Measurements from ENCODE around the gene FAR2. TPM values are rescaled to one million over a fixed set of nuclear protein-coding genes. Genes with fewer than 3 reads are reported as not detected.
"Not testable (repeated sequence)": the region's sequence is repeated elsewhere in the genome, so short reads cannot be mapped to it uniquely, and the experiment has no call there.

FAR2 gene
- polyA plus RNA-seq, 1 of the 3 experiments (the other 2 are of a cell fraction) = 7.4 TPM

GRCh38 chr12:29170478-29171084, 21.5 kb downstream of the FAR2 start:
- H3K27me3 ChIP-seq (ENCODE audit: insufficient read depth); H3K9me3 ChIP-seq; CTCF ChIA-PET; POLR2A ChIA-PET; H3K4me2 ChIP-seq; H3F3A ChIP-seq (replicated peaks; ENCODE audit: insufficient read depth); H3K27ac ChIP-seq (ENCODE audit: low read depth in 2 of 2, low read length in 1 of 2); H3K36me3 ChIP-seq (replicated peaks in 1 of 2; ENCODE audit: control insufficient read depth in 1 of 2, insufficient read depth in 2 of 2, low read length in 1 of 2); H3K9ac ChIP-seq; H3K9me2 ChIP-seq; H3K4me1 ChIP-seq (ENCODE audit: control insufficient read depth in 1 of 2, insufficient read depth in 2 of 2, low read depth in 1 of 2, low read length in 1 of 2); H3K4me3 ChIP-seq (ENCODE audit: low read depth in 2 of 2, low read length in 1 of 2); H4K20me1 ChIP-seq (ENCODE audit: insufficient read depth); H2AFZ ChIP-seq (ENCODE audit: low read depth); DNase-seq; H3K79me2 ChIP-seq (ENCODE audit: insufficient read depth): not testable (repeated sequence)
- WGBS (ENCODE audit: low lambda C conversion rate) = 75% methylated on average over 5 of the region's 5 CpGs

DNA sequence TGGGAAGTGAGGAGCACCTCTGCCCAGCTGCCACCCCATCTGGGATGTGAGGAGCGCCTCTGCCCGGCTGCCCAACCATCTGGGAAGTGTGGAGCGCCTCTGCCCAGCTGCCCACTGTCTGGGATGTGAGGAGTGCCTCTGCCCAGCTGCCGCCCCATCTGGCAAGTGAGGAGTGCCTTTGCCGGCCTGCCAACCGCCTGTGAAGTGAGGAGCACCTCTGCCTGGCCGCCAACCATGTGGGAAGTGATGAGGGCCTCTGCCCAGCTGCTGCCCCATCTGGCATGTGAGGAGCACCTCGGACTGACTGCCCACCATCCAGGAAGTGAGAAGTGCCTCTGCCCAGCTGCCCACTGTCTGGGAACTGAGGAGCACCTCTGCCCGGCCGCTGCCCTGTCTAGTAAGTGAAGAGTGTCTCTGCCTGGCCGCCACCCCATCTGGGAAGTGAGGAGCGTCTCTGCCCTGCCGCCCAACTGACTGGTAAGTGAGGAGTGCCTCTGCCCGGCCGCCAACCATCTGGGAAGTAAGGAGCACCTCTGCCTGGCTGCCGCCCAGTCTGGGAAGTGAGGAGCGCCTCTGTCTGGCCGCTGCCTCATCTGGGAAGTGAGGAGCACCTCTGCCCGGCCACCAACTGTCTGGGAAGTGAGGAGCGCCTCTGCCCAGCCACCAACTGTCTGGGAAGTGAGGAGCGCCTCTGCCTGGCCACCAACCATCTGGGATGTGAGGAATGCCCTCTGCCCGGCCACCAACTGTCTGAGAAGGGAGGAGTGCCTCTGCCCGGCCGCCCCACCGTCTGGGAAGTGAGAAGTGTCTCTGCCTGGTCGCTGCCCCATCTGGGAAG, 22.6 kb downstream of the FAR2 start:
- no peak overlapping the region for H3K27ac ChIP-seq (ENCODE audit: low read depth in 2 of 2, low read length in 1 of 2)
- no peaks in the 10 kb centered on the region for H3K9me2 ChIP-seq
- no peaks in the 10 kb centered on the region for H3K36me3 ChIP-seq (replicated peaks in 1 of 2; ENCODE audit: control insufficient read depth in 1 of 2, insufficient read depth in 2 of 2, low read length in 1 of 2)
- H3K4me3 ChIP-seq (ENCODE audit: low read depth in 2 of 2, low read length in 1 of 2) = no peak overlapping the region
- TF ChIP-seq, protein P1, sequence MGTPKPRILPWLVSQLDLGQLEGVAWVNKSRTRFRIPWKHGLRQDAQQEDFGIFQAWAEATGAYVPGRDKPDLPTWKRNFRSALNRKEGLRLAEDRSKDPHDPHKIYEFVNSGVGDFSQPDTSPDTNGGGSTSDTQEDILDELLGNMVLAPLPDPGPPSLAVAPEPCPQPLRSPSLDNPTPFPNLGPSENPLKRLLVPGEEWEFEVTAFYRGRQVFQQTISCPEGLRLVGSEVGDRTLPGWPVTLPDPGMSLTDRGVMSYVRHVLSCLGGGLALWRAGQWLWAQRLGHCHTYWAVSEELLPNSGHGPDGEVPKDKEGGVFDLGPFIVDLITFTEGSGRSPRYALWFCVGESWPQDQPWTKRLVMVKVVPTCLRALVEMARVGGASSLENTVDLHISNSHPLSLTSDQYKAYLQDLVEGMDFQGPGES (IDR thresholded peaks at IDR 0.05; ENCODE audit: low read depth, low read length) = no peak
- TF ChIP-seq EP300 (IDR thresholded peaks at IDR 0.05; ENCODE audit: borderline replicate concordance in 1 of 2, low read depth in 1 of 2, low read length in 1 of 2) = no peak
- TF ChIP-seq RCOR1 (IDR thresholded peaks at IDR 0.05; ENCODE audit: low read length) = no peak
- no peak for TF ChIP-seq GATA2 (CRISPR knock-in tag; IDR thresholded peaks at IDR 0.05)
- TF ChIP-seq FOXJ3 (CRISPR knock-in tag; IDR thresholded peaks at IDR 0.05) = no peak
- TF ChIP-seq CHD2 (IDR thresholded peaks at IDR 0.05; ENCODE audit: low read length, partially characterized antibody) = no peak
- TF ChIP-seq MEF2A (IDR thresholded peaks at IDR 0.05; ENCODE audit: borderline replicate concordance, low read depth) = no peak
- no peak for TF ChIP-seq POLR2AphosphoS5 (IDR thresholded peaks at IDR 0.05; ENCODE audit: low read depth, low read length)
- TF ChIP-seq YY1 (IDR thresholded peaks at IDR 0.05; ENCODE audit: low read depth) = no peak
- DNase-seq = no peak
- no peaks in the 10 kb centered on the region for H3K9me3 ChIP-seq
- no peaks in the 10 kb centered on the region for H3K79me2 ChIP-seq (ENCODE audit: insufficient read depth)
- H3K4me1 ChIP-seq (ENCODE audit: control insufficient read depth in 1 of 2, insufficient read depth in 2 of 2, low read depth in 1 of 2, low read length in 1 of 2) = no peaks in the 10 kb centered on the region; a peak in 2 of 4 replicates
- no peaks in the 10 kb centered on the region for H3F3A ChIP-seq (replicated peaks; ENCODE audit: insufficient read depth)
- H3K9ac ChIP-seq = no peak overlapping the region
- no peaks in the 10 kb centered on the region for H4K20me1 ChIP-seq (ENCODE audit: insufficient read depth)
- H3K27me3 ChIP-seq (ENCODE audit: insufficient read depth) = no peaks in the 10 kb centered on the region
- H3K4me2 ChIP-seq = no peak overlapping the region
- no peak overlapping the region for H2AFZ ChIP-seq (ENCODE audit: low read depth)
- POLR2A ChIA-PET = no interaction called here
- 69% methylated on average over 15 of the region's 26 CpGs for WGBS (ENCODE audit: low lambda C conversion rate)
- CTCF ChIA-PET = no interaction called here

GRCh38 chr12:29176941-29177340, 27.9 kb downstream of the FAR2 start:
- ChIA-PET CTCF (no interaction called here), POLR2A (no interaction called here)
- H4K20me1 ChIP-seq (ENCODE audit: insufficient read depth) = no peaks in the 10 kb centered on the region
- TF ChIP-seq, protein P2, sequence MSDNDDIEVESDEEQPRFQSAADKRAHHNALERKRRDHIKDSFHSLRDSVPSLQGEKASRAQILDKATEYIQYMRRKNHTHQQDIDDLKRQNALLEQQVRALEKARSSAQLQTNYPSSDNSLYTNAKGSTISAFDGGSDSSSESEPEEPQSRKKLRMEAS (IDR thresholded peaks at IDR 0.05; ENCODE audit: low read depth) = no peak
- TF ChIP-seq MEF2A (IDR thresholded peaks at IDR 0.05; ENCODE audit: borderline replicate concordance, low read depth) = no peak
- TF ChIP-seq NFIC (IDR thresholded peaks at IDR 0.05; ENCODE audit: borderline replicate concordance) = no peak
- TF ChIP-seq, protein P3, sequence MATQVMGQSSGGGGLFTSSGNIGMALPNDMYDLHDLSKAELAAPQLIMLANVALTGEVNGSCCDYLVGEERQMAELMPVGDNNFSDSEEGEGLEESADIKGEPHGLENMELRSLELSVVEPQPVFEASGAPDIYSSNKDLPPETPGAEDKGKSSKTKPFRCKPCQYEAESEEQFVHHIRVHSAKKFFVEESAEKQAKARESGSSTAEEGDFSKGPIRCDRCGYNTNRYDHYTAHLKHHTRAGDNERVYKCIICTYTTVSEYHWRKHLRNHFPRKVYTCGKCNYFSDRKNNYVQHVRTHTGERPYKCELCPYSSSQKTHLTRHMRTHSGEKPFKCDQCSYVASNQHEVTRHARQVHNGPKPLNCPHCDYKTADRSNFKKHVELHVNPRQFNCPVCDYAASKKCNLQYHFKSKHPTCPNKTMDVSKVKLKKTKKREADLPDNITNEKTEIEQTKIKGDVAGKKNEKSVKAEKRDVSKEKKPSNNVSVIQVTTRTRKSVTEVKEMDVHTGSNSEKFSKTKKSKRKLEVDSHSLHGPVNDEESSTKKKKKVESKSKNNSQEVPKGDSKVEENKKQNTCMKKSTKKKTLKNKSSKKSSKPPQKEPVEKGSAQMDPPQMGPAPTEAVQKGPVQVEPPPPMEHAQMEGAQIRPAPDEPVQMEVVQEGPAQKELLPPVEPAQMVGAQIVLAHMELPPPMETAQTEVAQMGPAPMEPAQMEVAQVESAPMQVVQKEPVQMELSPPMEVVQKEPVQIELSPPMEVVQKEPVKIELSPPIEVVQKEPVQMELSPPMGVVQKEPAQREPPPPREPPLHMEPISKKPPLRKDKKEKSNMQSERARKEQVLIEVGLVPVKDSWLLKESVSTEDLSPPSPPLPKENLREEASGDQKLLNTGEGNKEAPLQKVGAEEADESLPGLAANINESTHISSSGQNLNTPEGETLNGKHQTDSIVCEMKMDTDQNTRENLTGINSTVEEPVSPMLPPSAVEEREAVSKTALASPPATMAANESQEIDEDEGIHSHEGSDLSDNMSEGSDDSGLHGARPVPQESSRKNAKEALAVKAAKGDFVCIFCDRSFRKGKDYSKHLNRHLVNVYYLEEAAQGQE (IDR thresholded peaks at IDR 0.05; ENCODE audit: low read depth, low read length) = no peak
- no peak for TF ChIP-seq FOXJ3 (CRISPR knock-in tag; IDR thresholded peaks at IDR 0.05)
- no peaks in the 10 kb centered on the region for H3K36me3 ChIP-seq (replicated peaks in 1 of 2; ENCODE audit: control insufficient read depth in 1 of 2, insufficient read depth in 2 of 2, low read length in 1 of 2)
- no peak overlapping the region for H3K4me2 ChIP-seq
- H3K27me3 ChIP-seq (ENCODE audit: insufficient read depth) = no peaks in the 10 kb centered on the region
- H3K27ac ChIP-seq (ENCODE audit: low read depth in 2 of 2, low read length in 1 of 2) = no peak overlapping the region
- DNase-seq = no peak
- 77% methylated on average over 6 of the region's 6 CpGs for WGBS (ENCODE audit: low lambda C conversion rate)
- no peak overlapping the region for H2AFZ ChIP-seq (ENCODE audit: low read depth)
- no peaks in the 10 kb centered on the region for H3K9me2 ChIP-seq
- H3K4me3 ChIP-seq (ENCODE audit: low read depth in 2 of 2, low read length in 1 of 2) = no peak overlapping the region
- H3K4me1 ChIP-seq (ENCODE audit: control insufficient read depth in 1 of 2, insufficient read depth in 2 of 2, low read depth in 1 of 2, low read length in 1 of 2) = no peaks in the 10 kb centered on the region; a peak in 1 of 4 replicates
- H3K9me3 ChIP-seq = no peaks in the 10 kb centered on the region
- no peak overlapping the region for H3K9ac ChIP-seq
- H3K79me2 ChIP-seq (ENCODE audit: insufficient read depth) = no peaks in the 10 kb centered on the region
- H3F3A ChIP-seq (replicated peaks; ENCODE audit: insufficient read depth) = no peaks in the 10 kb centered on the region
